ENCODE results near the gene MUC13.

- TF ChIP-seq, protein P1, sequence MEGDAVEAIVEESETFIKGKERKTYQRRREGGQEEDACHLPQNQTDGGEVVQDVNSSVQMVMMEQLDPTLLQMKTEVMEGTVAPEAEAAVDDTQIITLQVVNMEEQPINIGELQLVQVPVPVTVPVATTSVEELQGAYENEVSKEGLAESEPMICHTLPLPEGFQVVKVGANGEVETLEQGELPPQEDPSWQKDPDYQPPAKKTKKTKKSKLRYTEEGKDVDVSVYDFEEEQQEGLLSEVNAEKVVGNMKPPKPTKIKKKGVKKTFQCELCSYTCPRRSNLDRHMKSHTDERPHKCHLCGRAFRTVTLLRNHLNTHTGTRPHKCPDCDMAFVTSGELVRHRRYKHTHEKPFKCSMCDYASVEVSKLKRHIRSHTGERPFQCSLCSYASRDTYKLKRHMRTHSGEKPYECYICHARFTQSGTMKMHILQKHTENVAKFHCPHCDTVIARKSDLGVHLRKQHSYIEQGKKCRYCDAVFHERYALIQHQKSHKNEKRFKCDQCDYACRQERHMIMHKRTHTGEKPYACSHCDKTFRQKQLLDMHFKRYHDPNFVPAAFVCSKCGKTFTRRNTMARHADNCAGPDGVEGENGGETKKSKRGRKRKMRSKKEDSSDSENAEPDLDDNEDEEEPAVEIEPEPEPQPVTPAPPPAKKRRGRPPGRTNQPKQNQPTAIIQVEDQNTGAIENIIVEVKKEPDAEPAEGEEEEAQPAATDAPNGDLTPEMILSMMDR (IDR thresholded peaks at IDR 0.05; ENCODE audit: poor library complexity, severe bottlenecking): no peak
- TF ChIP-seq EZH2 (IDR thresholded peaks at IDR 0.05; ENCODE audit: borderline replicate concordance, insufficient read depth, low read length, poor library complexity, severe bottlenecking): no peak
- no peak for TF ChIP-seq EP300 (conservative IDR thresholded peaks at IDR 0.05; ENCODE audit: poor library complexity, severe bottlenecking)
- no peak for TF ChIP-seq TAF1 (IDR thresholded peaks at IDR 0.05; ENCODE audit: low read depth)
- no peak for TF ChIP-seq RAD21 (conservative IDR thresholded peaks at IDR 0.05)
- TF ChIP-seq SMC3 (conservative IDR thresholded peaks at IDR 0.05; ENCODE audit: poor library complexity): no peak
These were observed 38.7 kb upstream of the MUC13 start for GRCh38 chr3:124973290-124973689.

Data from neural cell (in vitro differentiated cells).